H1 (cell line): ENCODE results near the gene GABBR1. TPM values are rescaled to one million over a fixed set of nuclear protein-coding genes. Genes with fewer than 3 reads are reported as not detected.
A peak's percentile ranks its signal among the peaks of the same experiment; 100 is the strongest.

Experiments used
- CTCF ChIA-PET: fragments of 300-600 bp; sonication (Branson Sonifier 250); formaldehyde crosslinking; loops from one replicate; lab custom pipeline; 2021; ENCODE audit not compliant: partially characterized antibody; lab: Charles Lee
- POLR2A ChIA-PET: fragments of 300-600 bp; sonication (Branson Sonifier 250); formaldehyde crosslinking; loops from one replicate; lab custom pipeline; 2021; ENCODE audit warnings: inconsistent platforms; ENCODE audit not compliant: partially characterized antibody; lab: Charles Lee
- DNase-seq, 2 experiments: peaks; one replicate each; pipeline versions ENCODE4 v3.0.0 to v3.0.0-alpha.2; 2010 to 2022; ENCODE audit warnings: low spot score in 2 of 2, low read depth in 1 of 2, mixed read lengths in 1 of 2
- FAIRE-seq: peaks from 2 replicates; lab custom pipeline; 2011; peaks lifted over from hg19 to GRCh38; lab: Jason Lieb, UNC
- H2AFZ ChIP-seq: 2 replicates; pipeline ENCODE4 v1.8.1; 2012; ENCODE audit warnings: low read length, inconsistent platforms
- H2AK5ac ChIP-seq: 2 replicates; pipeline ENCODE4 v1.6.1; 2013; ENCODE audit warnings: low read depth, low read length
- H2BK120ac ChIP-seq: replicated peaks from 2 replicates; pipeline ENCODE3; 2013; ENCODE audit warnings: low read depth, low read length, inconsistent platforms
- H2BK12ac ChIP-seq: 2 replicates; pipeline ENCODE4 v1.6.1; 2013; ENCODE audit warnings: low read depth, low read length
- H2BK15ac ChIP-seq: 2 replicates; pipeline ENCODE4 v1.6.1; 2013; ENCODE audit warnings: low read length
- H2BK20ac ChIP-seq: 2 replicates; pipeline ENCODE4 v1.6.1; 2013; ENCODE audit warnings: low read length
- H2BK5ac ChIP-seq: 2 replicates; pipeline ENCODE4 v1.6.1; 2013; ENCODE audit warnings: low read depth, low read length
- H3K14ac ChIP-seq: 2 replicates; pipeline ENCODE4 v1.6.1; 2013; ENCODE audit warnings: inconsistent platforms; ENCODE audit not compliant: insufficient read length
- H3K18ac ChIP-seq: 2 replicates; pipeline ENCODE4 v1.6.1; 2013; ENCODE audit warnings: low read length; ENCODE audit errors: extremely low read depth
- H3K23ac ChIP-seq: 2 replicates; pipeline ENCODE4 v1.6.1; 2013; ENCODE audit warnings: inconsistent platforms; ENCODE audit not compliant: insufficient read length
- H3K23me2 ChIP-seq: 2 replicates; pipeline ENCODE4 v1.6.1; 2013; ENCODE audit warnings: low read depth, low read length
- H3K27ac ChIP-seq: 2 replicates; pipeline ENCODE4 v1.6.1; 2011; ENCODE audit warnings: low read depth, low read length, inconsistent platforms
- H3K27me3 ChIP-seq, 4 experiments: replicated peaks in 1 of 4; 1 replicate in 1 of 4; 2 replicates in 3 of 4; pipeline versions ENCODE4 v1.6.1 to v1.8.1; 2011 to 2013; ENCODE audit warnings: low read length in 3 of 4, mild to moderate bottlenecking in 3 of 4, inconsistent platforms in 2 of 4, mixed read lengths in 2 of 4, moderate library complexity in 1 of 4; ENCODE audit not compliant: control insufficient read depth in 3 of 4, insufficient read depth in 3 of 4; ENCODE audit errors: extremely low read depth in 1 of 4
- H3K36me3 ChIP-seq, 4 experiments: 2 replicates each; pipeline versions ENCODE4 v1.6.1 to v1.8.1; 2011 to 2013; ENCODE audit warnings: mild to moderate bottlenecking in 4 of 4, low read length in 3 of 4, moderate library complexity in 2 of 4, control low read depth in 1 of 4, inconsistent platforms in 1 of 4; ENCODE audit not compliant: insufficient read depth in 4 of 4, control insufficient read depth in 2 of 4
- H3K4ac ChIP-seq: replicated peaks from 2 replicates; pipeline ENCODE3; 2013; ENCODE audit warnings: low read length, low read depth, mixed read lengths, inconsistent platforms; ENCODE audit not compliant: insufficient read length
- H3K4me1 ChIP-seq, 4 experiments: replicated peaks in 1 of 4; 1 replicate in 1 of 4; 2 replicates in 3 of 4; pipeline versions ENCODE4 v1.6.1 to v1.8.1; 2011 to 2013; ENCODE audit warnings: low read length in 3 of 4, inconsistent platforms in 2 of 4, mixed read lengths in 1 of 4; ENCODE audit not compliant: insufficient read depth in 4 of 4, control insufficient read depth in 3 of 4
- H3K4me2 ChIP-seq, 2 experiments: 2 replicates each; pipeline versions ENCODE4 v1.6.1 to v1.8.1; 2011 to 2013; ENCODE audit warnings: low read depth in 2 of 2, low read length in 2 of 2, control low read depth in 1 of 2, inconsistent platforms in 1 of 2, mild to moderate bottlenecking in 1 of 2; ENCODE audit not compliant: insufficient read depth in 1 of 2
- H3K4me3 ChIP-seq, 4 experiments: fragments of 200-600, 300-600 bp in 1 of 4; sonication (generic), shearing (Covaris generic), sonication (Bioruptor Twin) in 1 of 4; 2 replicates each; pipeline versions ENCODE4 v1.5.1 to v1.8.1; 2011 to 2016; ENCODE audit warnings: low read length in 4 of 4, low read depth in 3 of 4, control low read depth in 2 of 4, inconsistent platforms in 2 of 4, mild to moderate bottlenecking in 2 of 4, mixed read lengths in 1 of 4, moderate library complexity in 1 of 4; ENCODE audit not compliant: insufficient read depth in 2 of 4; ENCODE audit errors: extremely low read depth in 1 of 4
- H3K56ac ChIP-seq: replicated peaks from 2 replicates; pipeline ENCODE3; 2013; ENCODE audit warnings: low read depth, mild to moderate bottlenecking, mixed read lengths, low read length, inconsistent platforms; ENCODE audit not compliant: insufficient read length
- H3K79me1 ChIP-seq: 2 replicates; pipeline ENCODE4 v1.6.1; 2013; ENCODE audit warnings: low read depth, low read length, control low read depth
- H3K79me2 ChIP-seq, 2 experiments: 2 replicates each; pipeline versions ENCODE4 v1.6.1 to v1.8.1; 2012 to 2013; ENCODE audit warnings: low read length in 2 of 2, mild to moderate bottlenecking in 2 of 2, inconsistent platforms in 1 of 2; ENCODE audit not compliant: insufficient read depth in 2 of 2, control insufficient read depth in 1 of 2
- H3K9ac ChIP-seq, 4 experiments: replicated peaks in 1 of 4; 1 replicate in 1 of 4; 2 replicates in 3 of 4; pipeline versions ENCODE4 v1.6.1 to v1.8.1; 2011 to 2013; ENCODE audit warnings: low read depth in 3 of 4, low read length in 3 of 4, control low read depth in 2 of 4, mild to moderate bottlenecking in 2 of 4, moderate library complexity in 2 of 4, inconsistent platforms in 1 of 4; ENCODE audit errors: extremely low read depth in 1 of 4
- H3K9me3 ChIP-seq, 2 experiments: 2 replicates each; pipeline versions ENCODE4 v1.6.1 to v1.8.1; 2012 to 2013; ENCODE audit warnings: mild to moderate bottlenecking in 2 of 2, moderate library complexity in 2 of 2, control low read depth in 1 of 2, inconsistent platforms in 1 of 2, low read depth in 1 of 2, low read length in 1 of 2, mixed read lengths in 1 of 2; ENCODE audit not compliant: insufficient read depth in 2 of 2
- H4K20me1 ChIP-seq, 2 experiments: replicated peaks in 1 of 2; 2 replicates each; pipeline versions ENCODE3 to v1.8.1; 2011 to 2013; ENCODE audit warnings: inconsistent platforms in 2 of 2, low read length in 2 of 2, mild to moderate bottlenecking in 1 of 2; ENCODE audit not compliant: insufficient read depth in 2 of 2, control insufficient read depth in 1 of 2
- H4K5ac ChIP-seq: 2 replicates; pipeline ENCODE4 v1.6.1; 2013; ENCODE audit warnings: low read length, low read depth, mixed read lengths, inconsistent platforms; ENCODE audit not compliant: insufficient read length
- H4K8ac ChIP-seq: 2 replicates; pipeline ENCODE4 v1.8.0; 2013; ENCODE audit warnings: mild to moderate bottlenecking, moderate library complexity, low read length, inconsistent platforms; ENCODE audit not compliant: insufficient read depth; ENCODE audit errors: extremely low read depth
- H4K91ac ChIP-seq: replicated peaks from 2 replicates; pipeline ENCODE3; 2013; ENCODE audit warnings: low read length, mixed read lengths, inconsistent platforms; ENCODE audit not compliant: insufficient read length
- BCL11A ChIP-seq, 2 experiments: IDR thresholded peaks; one replicate each; pipeline ENCODE4 v1.6.1; 2011; ENCODE audit warnings: low read depth in 2 of 2, low read length in 2 of 2, mild to moderate bottlenecking in 2 of 2
- CEBPB ChIP-seq: IDR thresholded peaks from 2 replicates; pipeline ENCODE4 v1.6.1; 2012; ENCODE audit warnings: low read depth, low read length
- JUND ChIP-seq: IDR thresholded peaks from 2 replicates; pipeline ENCODE4 v1.6.1; 2011; ENCODE audit warnings: mild to moderate bottlenecking, improper control_type of control experiment, low read length
- WGBS, 2 experiments: shearing (Covaris generic) in 1 of 2; methylation state at CpG; one replicate each; pipeline versions ENCODE4 v1.1.6 to v1.1.7; 2013 to 2015; ENCODE audit warnings: low lambda C conversion rate in 2 of 2, mixed read lengths in 2 of 2, inconsistent platforms in 1 of 2, low coverage in 1 of 2, missing lambda C conversion rate in 1 of 2; ENCODE audit not compliant: insufficient replicate concordance in 2 of 2, insufficient coverage in 1 of 2, insufficient read length in 1 of 2; ENCODE audit errors: extremely low coverage in 1 of 2, missing lambda C conversion rate in 1 of 2; 5-methylcytosine and 5-hydroxymethylcytosine counted together
- polyA plus RNA-seq, 7 experiments: library from polyadenylated mRNA; depleted of rRNA in 3 of 7; stranded (reverse) in 5 of 7; unstranded in 2 of 7; fragments of >200 nt in 5 of 7; fragments of 200-250 nt in 2 of 7; gene quantifications; 1 replicate in 5 of 7; 2 replicates in 1 of 7; 4 replicates in 1 of 7; pipeline versions ENCODE4 v1.2.1 to v1.2.3, GENCODE V29; 2011 to 2013; ENCODE audit warnings: missing spikeins in 2 of 7, mixed read lengths in 2 of 7
- total RNA-seq: library from RNA; stranded (reverse); fragmentation: NEBNext Ultra II Directional; extraction: Animal tissue kit (Norgen Biotek cat#: 25700); gene quantifications from 2 replicates; pipeline ENCODE4 v1.2.1, GENCODE V29; 2021

GABBR1 gene
- total and polyA plus RNA-seq, 2 of the 8 experiments (the other 6 are each of a cell fraction or from before 2014, with no cell fraction given), result 75.9 to 78.3 TPM

GRCh38 chr6:29525311-29525639 is 107.7 kb downstream of the GABBR1 start:
- POLR2A ChIA-PET, result interaction anchor here (0.8 kb wide), 1 partner anchor 10 kb away, joined by 3 read pairs; no protein-coding TSS in a partner anchor
- TF ChIP-seq CEBPB (peak; percentile 73; the same call in 1 of the 2 replicates), JUND (no peak), BCL11A (IDR thresholded peaks at IDR 0.05; ENCODE audit: low read depth in 2 of 2, low read length in 2 of 2) (no peak)
- H3K14ac ChIP-seq, result no peak overlapping the region
- H3K4ac ChIP-seq, result no peak overlapping the region
- CTCF ChIA-PET, result interaction anchor here (0.6 to 1.5 kb wide), 4 partner anchors 9 to 150 kb away, joined by 3 to 4 read pairs (median 4); partner anchors contain the start of gene OR12D3
- 0% methylated on average over 1 of the region's 1 CpG; no CpG with 5 or more reads in 1 of the 2 experiments for WGBS, 2 experiments
- H4K20me1 ChIP-seq, result no peaks in the 10 kb centered on the region
- H3K4me2 ChIP-seq, result peak overlapping the region in 1 of 2 experiments; percentile 16; a peak in 1 of 4 replicates
- H2BK5ac ChIP-seq, result no peak overlapping the region
- H4K91ac ChIP-seq, result no peak overlapping the region
- no peak overlapping the region for H3K9ac ChIP-seq
- H2AK5ac ChIP-seq, result no peak overlapping the region
- FAIRE-seq (no peak), DNase-seq (no peak)
- no peak overlapping the region for H3K23ac ChIP-seq
- peaks cover 7 to 15% of the 10 kb centered on the region in 2 experiments for H3K9me3 ChIP-seq
- no peaks in the 10 kb centered on the region for H3K23me2 ChIP-seq
- H4K5ac ChIP-seq, result no peak overlapping the region
- H3K27ac ChIP-seq, result no peak overlapping the region
- H2BK15ac ChIP-seq, result no peak overlapping the region
- H3K4me1 ChIP-seq, result peaks cover 0 to 7% (median 0%) of the 10 kb centered on the region in 4 experiments; a peak in 4 of 7 replicates
- H3K36me3 ChIP-seq, result no peaks in the 10 kb centered on the region
- no peak overlapping the region for H3K18ac ChIP-seq
- H3K27me3 ChIP-seq, result no peaks in the 10 kb centered on the region; a peak in 1 of 7 replicates
- peak overlapping the region; percentile 17; the same call in 1 of the 2 replicates for H2AFZ ChIP-seq
- no peak overlapping the region for H4K8ac ChIP-seq
- H3K79me1 ChIP-seq, result no peaks in the 10 kb centered on the region
- peak overlapping the region in 1 of 4 experiments; percentile 11; a peak in 1 of 8 replicates for H3K4me3 ChIP-seq
- H2BK20ac ChIP-seq, result no peak overlapping the region
- peak overlapping the region; percentile 76 for H2BK120ac ChIP-seq
- H2BK12ac ChIP-seq, result no peak overlapping the region
- no peaks in the 10 kb centered on the region for H3K79me2 ChIP-seq
- H3K56ac ChIP-seq, result no peak overlapping the region
